GM21825 (cell line): ENCODE measurements around the gene OCRL.
"Not testable (repeated sequence)": the region's sequence is repeated elsewhere in the genome, so short reads cannot be mapped to it uniquely, and the experiment has no call there.

Experiments used
- ATAC-seq: cut with Tn5 transposase; IDR thresholded peaks from one replicate; pipeline ENCODE4 v1.9.1; 2021; ENCODE audit warnings: mild to moderate bottlenecking, moderate library complexity; ENCODE audit not compliant: unreplicated experiment

Gene OCRL

GRCh38 chrX:129534816-129535578, 5.1 kb upstream of the OCRL start:
- no peak for ATAC-seq

DNA sequence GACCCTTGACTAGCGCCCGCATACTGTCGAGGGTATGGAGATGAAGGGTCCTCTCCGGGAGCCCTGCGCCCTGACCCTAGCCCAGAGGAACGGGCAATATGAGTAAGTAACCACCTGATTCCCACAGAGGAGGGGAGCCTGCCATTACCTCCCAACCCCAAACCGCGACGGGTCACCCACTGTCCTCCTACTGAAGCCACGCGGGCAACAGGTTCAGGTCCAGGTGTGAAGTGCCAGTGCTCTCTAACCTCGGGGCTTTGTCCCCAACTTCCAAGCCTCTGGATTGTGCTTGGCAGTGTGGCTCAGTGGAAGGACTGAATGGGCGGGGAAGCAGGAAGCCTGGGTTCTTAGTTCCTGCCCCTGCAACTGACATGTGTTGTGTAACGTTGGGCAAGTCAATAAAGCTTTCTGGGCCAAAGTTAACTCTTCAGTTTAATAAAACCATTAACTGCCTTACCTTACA, 694 bp downstream of the OCRL start:
- ATAC-seq = no peak

- no peak for ATAC-seq
Observed at GRCh38 chrX:129544780-129545179, 4.7 kb downstream of the OCRL start.

DNA sequence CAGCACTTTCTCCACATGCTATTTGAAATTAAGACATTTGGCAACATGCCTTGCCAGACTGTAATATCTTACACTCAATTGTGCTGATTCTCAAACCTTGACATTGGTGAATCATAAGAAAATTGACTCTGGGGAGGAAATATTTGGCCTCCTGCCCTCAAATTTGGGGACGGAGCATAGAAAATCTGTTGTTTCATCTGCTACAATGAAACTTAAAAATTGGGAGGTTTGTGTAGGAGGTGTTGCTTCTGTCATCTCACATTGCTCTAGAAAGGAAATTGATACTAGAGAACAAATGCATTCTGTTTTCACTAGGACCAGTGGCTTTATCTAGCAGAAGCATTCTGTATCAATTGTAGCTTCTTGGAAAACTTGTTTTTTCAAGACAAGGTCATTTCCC, 5.3 kb downstream of the OCRL start:
- no peak for ATAC-seq

DNA sequence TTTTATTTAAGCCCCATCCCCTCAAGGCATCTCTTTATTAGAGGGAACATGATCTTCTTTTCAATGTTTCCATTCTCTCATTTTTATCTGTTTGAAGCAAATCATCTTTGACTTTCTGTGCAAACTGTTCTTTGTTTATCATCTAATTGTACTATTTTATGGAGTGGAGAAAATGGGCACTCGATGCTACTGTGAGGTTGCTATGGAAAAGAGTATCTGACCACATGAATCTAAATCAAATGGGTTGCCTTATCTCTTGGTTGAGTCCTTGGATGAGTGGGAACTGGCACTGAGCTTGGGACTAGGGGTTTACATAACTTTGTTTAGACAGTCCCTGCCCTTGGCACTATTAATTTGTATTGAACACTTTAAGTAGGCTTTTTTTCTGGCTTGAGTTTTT, 9.1 kb downstream of the OCRL start:
- no peak for ATAC-seq

DNA sequence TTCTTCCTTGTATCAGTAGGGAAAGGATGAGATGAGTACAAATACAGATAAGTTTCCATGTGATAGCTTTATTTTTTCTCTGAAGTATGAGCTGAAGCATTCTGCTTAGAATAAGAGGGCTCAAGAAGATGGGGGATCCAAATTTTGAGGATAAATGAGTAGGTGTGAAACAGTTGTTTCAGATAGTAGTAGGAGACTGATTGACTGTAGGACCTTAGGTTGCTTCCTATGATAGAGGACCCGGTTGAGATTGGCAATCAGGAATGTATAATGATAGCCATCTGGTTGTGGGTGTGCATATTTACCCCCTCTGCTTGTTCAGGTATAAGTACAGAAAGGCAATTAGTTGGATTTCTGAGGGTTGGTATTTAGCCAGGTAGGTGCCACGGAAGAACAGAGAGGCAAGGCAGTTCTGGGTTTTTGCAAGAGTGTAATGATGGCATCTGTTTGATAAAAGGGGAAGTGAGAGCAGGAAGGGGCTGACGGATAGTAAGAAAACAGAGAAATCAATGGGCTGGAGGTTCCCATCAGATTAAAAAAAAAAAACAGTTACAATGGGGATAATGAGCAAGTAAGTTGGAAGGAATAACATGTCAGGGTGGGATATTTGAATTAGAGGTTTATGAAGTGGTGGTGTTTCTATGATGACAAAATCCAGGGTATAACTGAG, 13.7 kb downstream of the OCRL start:
- ATAC-seq = peak; percentile 96

DNA sequence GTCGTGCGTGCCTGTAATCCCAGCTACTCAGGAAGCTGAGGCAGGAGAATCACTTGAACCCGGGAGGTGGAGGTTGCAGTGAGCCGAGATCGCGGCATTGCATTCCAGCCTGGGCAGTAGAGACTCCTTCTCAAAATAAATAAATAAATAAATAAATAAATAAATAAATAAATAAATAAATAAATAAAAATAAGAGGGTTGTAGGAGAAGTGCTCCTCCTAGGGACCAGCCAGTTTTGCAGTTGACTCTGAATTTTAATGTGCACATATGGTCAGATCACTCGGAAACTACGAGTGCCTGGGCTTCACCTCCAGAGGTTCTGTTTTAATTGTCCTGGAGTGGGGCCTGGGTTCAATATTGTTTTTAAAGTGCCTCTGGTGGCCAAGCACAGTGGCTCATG, 14.8 kb downstream of the OCRL start:
- ATAC-seq = not testable (repeated sequence)

GRCh38 chrX:129556806-129557315, 16.8 kb downstream of the OCRL start:
- no peak for ATAC-seq

GRCh38 chrX:129557844-129558480, 17.9 kb downstream of the OCRL start:
- no peak for ATAC-seq

- ATAC-seq = no peak
Observed at GRCh38 chrX:129559783-129560182, 19.7 kb downstream of the OCRL start.

GRCh38 chrX:129561453-129561852, 21.4 kb downstream of the OCRL start:
- no peak for ATAC-seq

- not testable (repeated sequence) for ATAC-seq
Observed at GRCh38 chrX:129564345-129564744, 24.3 kb downstream of the OCRL start.

DNA sequence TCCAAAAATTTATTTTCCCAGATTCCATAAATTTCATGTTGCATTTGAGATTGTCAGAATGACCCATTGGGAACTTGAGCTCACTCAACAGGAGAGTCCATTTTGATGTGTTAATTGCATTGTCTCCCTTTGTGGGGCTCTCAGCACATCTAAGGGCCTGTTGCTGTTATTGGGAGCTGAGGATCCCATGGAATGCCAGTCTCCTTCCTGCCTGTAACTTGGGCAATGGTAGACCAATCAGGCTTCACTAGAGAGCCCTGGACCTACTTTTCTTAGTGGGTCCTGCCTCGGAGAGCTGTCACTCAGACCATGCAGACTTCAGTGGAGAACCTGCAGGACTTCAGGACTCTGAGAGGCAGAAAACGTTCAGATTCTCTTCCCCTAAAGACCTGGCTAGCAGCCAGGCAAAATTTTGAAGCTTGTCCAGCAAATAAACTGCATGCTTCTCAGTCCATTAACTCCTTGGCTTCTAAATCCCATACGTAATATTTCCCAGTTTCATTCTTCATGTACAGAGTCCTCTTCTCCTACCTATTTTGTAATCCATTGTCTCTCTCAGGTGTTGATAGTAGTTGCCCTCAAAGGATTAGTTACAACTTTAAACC, 25.1 kb downstream of the OCRL start:
- ATAC-seq = no peak

DNA sequence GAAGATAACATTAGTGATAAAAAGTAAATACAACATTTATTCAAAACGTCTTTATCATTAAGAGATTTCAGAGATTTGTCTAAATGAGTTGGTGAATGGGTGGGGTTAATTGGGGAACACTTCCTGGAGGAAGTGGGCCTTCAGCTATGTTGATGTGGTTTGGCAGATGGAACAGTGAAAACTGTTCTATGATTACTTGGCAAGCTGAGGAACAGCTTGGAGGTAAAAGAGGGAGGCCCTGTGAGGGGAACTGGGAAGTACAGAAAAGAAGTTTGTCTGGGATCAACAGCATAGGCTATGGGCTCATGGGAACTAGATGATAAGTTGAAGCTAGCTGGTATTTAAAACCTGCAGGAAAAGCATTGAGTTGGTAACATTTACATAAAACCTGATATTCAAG, 26.0 kb downstream of the OCRL start:
- ATAC-seq = no peak

DNA sequence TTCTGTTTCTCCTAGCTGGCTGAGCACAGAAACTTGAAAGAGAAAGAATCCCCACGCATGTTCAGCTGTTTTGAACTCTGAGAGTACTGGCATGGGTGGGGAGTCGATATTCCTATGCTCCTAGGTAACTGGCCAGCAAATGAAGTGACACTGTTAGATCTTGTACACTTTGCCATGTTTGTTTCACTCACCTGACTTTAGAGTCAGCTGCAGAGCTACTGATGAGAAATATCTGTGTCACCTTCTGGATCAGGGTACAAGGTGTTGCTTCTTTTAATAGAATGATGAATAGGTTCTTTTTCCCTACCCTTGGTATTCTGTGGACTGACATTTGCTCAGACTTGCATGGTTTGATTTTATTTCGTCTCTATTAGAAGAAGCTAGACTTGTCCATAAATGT, 28.3 kb downstream of the OCRL start:
- ATAC-seq = no peak

DNA sequence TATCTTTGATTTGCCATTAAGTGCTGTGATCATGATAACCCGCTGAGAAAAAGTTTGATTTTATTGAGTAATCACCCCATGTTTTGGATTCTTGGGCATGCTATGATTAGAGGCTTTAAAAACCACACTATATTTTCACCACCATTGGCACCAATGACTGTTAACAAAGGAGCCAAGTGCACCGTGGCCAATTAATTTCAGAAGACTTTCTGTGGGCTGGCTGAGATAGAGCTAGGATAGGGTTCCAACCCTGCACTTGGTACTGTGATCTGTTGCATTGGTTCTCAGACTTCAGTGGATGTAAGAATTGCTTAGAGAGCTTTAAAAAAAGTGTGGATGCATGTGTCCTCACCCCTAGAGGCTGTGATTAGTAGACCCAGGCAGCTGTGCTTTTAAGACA, 32.4 kb downstream of the OCRL start:
- ATAC-seq = no peak

DNA sequence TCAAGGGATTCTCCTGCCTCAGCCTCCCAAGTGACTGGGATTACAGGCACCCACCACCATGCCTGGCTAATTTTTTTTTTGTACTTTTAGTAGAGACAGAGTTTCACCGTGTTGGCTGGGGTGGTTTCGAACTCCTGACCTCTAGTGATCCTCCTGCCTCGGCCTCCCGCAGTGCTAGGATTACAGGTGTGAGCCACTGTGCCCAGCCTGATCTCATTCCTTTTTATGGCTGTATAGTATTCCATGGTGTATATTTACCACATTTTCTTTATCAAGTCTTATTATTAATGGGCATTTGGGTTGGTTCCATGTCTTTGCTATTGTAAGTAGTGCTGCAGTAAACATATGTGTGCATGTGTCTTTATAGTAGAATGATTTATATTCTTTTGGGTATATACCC, 33.6 kb downstream of the OCRL start:
- not testable (repeated sequence) for ATAC-seq

DNA sequence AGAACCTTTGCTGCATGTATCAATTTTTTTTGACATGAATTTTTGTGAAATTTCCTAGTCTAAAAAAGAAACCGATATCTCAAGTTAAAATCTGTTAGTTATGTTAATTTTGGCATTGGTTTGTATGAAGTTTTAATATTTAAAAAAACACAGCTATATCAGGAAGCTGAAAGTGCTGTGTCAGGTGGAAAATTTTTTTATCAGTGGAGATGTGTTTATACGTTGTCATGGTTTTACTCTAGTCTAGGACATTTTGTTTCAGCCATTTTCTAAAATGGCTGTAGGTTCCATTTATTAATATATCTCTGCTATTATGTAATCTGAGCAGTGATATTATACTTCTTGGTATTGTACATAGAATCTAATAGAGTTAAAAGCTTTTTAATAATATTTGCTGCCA, 34.2 kb downstream of the OCRL start:
- no peak for ATAC-seq

DNA sequence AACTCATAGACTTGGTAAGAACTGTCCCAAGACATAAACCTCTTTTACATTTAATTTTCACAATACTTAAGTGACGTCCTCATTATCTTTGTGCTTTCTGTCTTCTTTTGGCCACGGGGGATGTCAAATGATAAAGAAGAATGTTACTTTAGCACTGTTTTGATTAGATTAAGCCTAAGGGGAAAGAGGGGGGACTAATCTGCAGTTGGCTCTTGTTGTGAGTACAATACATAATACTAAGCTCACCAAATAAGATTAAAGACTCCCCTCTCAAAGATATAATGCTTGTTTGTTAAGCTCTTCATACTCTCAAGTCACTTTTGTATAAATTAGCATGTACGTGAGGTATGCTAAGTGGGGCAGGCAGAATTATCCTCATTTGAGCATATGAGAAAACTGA, 36.5 kb downstream of the OCRL start:
- no peak for ATAC-seq

DNA sequence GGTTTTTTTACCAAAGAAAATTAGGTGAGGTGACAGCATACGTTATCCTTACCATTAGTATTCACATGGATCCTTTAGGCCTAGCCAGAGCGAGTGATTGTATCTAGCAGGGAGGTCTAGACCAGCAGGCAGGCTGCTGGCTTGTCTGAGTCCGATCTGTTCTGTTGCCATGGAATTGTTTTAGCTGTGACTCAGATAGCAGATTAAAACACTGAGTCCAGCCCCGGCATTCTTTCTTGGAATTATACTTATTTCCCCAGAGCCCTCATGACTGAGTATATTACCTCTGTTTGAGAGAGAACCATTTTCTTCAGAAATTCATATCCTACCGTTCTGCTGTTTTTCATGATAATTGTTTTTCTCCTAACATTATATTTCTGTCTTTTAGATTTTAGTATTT, 37.4 kb downstream of the OCRL start:
- no peak for ATAC-seq

GRCh38 chrX:129577877-129578276, 37.8 kb downstream of the OCRL start:
- no peak for ATAC-seq
